Transverse colon (tissue), 3 donors: ENCODE results near the gene BTBD19.

ENCODE experiments used
- EP300 ChIP-seq: sonication (generic); formaldehyde crosslinking; IDR thresholded peaks from one replicate; pipeline ENCODE4 v1.6.1; 2017; ENCODE audit warnings: antibody characterized with exemption, low read depth
- POLR2A ChIP-seq: fragments of 450-650 bp; IDR thresholded peaks from one replicate; pipeline ENCODE4 v1.6.1; 2016; ENCODE audit warnings: antibody characterized with exemption, mild to moderate bottlenecking, moderate library complexity
- TF ChIP-seq, protein P1 (sequence below), 5 experiments: fragments of 200-600 bp in 3 of 5; fragments of 450-650 bp in 2 of 5; sonication (generic) in 3 of 5; IDR thresholded peaks; 1 replicate in 2 of 5; 2 replicates in 3 of 5; pipeline ENCODE4 v1.5.1; 2016 to 2017; ENCODE audit warnings: antibody characterized with exemption in 5 of 5, inconsistent platforms in 3 of 5, mild to moderate bottlenecking in 2 of 5, moderate library complexity in 1 of 5

DNA sequence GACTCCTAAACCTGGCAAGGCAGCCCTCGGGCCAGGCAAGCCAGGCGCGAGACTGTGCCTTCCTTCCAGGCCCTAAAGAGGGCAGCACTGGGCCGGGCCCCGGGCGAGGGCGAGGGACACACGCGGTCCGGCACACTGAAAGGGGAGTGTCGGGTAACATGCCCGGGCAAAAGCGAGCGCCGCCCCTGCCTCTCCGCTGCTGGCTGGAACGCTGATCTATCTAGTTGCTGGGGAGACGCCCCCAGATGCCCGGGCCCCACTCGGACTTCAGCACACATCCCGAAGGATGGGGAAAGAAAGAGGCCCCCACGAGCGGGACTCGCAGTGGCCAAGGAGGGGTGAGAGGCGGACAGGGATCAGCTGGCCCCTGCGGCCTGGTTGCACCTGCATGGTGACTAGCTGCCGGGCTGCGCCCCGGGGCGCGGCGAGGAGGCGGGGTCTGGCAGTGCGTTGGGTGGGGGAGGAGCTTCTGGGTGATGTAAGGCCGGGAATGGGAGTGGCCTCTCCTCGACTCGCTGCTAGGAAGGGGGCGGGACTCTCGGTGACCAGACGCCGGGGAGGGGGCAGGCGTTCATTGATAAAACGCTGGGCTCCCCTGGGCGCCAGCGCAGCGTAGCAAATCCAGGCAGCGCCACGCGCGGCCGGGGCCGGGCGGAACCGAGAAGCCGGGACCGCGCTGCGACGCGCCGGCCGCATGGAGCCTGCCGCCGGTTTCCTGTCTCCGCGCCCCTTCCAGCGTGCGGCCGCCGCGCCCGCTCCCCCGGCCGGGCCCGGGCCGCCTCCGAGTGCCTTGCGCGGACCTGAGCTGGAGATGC, 8.3 kb upstream of the BTBD19 start, which contains the start of gene PLK3:
- TF ChIP-seq, protein P1, sequence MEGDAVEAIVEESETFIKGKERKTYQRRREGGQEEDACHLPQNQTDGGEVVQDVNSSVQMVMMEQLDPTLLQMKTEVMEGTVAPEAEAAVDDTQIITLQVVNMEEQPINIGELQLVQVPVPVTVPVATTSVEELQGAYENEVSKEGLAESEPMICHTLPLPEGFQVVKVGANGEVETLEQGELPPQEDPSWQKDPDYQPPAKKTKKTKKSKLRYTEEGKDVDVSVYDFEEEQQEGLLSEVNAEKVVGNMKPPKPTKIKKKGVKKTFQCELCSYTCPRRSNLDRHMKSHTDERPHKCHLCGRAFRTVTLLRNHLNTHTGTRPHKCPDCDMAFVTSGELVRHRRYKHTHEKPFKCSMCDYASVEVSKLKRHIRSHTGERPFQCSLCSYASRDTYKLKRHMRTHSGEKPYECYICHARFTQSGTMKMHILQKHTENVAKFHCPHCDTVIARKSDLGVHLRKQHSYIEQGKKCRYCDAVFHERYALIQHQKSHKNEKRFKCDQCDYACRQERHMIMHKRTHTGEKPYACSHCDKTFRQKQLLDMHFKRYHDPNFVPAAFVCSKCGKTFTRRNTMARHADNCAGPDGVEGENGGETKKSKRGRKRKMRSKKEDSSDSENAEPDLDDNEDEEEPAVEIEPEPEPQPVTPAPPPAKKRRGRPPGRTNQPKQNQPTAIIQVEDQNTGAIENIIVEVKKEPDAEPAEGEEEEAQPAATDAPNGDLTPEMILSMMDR (IDR thresholded peaks at IDR 0.05) = peak; percentile 84 to 97 (median 92)
- peak; percentile 29 for TF ChIP-seq EP300
- peak; percentile 92 for TF ChIP-seq POLR2A
